GM12874 (cell line): ENCODE results near the gene SKIDA1.

Experiments used
- CTCF ChIP-seq: IDR thresholded peaks from 2 replicates; pipeline ENCODE4 v1.5.1; 2011; ENCODE audit warnings: low read depth, mild to moderate bottlenecking, control low read depth, low read length, moderate library complexity; ENCODE audit not compliant: insufficient read depth

The SKIDA1 gene

GRCh38 chr10:21525367-21526187 lies at the start of gene SKIDA1:
Gene SKIDA1 (minus strand): TSS chr10:21525682. CDS start chr10:21517822, 7,860 bp downstream.
- TF ChIP-seq CTCF = no peak

GRCh38 chr10:21572578-21572977 lies 47.1 kb upstream of the SKIDA1 start:
- no peak for TF ChIP-seq CTCF

- no peak for TF ChIP-seq CTCF
Observed at GRCh38 chr10:21570761-21571521, 45.5 kb upstream of the SKIDA1 start.

GRCh38 chr10:21556527-21556926 lies 31.0 kb upstream of the SKIDA1 start:
- no peak for TF ChIP-seq CTCF

- TF ChIP-seq CTCF = no peak
Observed at GRCh38 chr10:21552638-21553037, 27.2 kb upstream of the SKIDA1 start.

- TF ChIP-seq CTCF = no peak
Observed at GRCh38 chr10:21547246-21547645, 21.8 kb upstream of the SKIDA1 start.

- TF ChIP-seq CTCF = no peak
Observed at GRCh38 chr10:21536874-21537273, 11.4 kb upstream of the SKIDA1 start.
